22Rv1 (cell line): ENCODE measurements around the gene BEND7.

Experiments used
- CTCF ChIP-seq: fragments of 450-650 bp; IDR thresholded peaks from 2 replicates; pipeline ENCODE4 v1.5.1; 2017; ENCODE audit warnings: mild to moderate bottlenecking
- ZFX ChIP-seq: fragments of 450-650 bp; IDR thresholded peaks from 2 replicates; pipeline ENCODE4 v1.6.1; 2017; ENCODE audit warnings: antibody characterized with exemption, borderline replicate concordance

GRCh38 chr10:13535346-13535745 is 6.5 kb upstream of the BEND7 start:
- TF ChIP-seq CTCF: no peak
- TF ChIP-seq ZFX: no peak
